Motor neuron (in vitro differentiated cells): Measurements from ENCODE around the gene CAMTA1. TPM values are rescaled to one million over a fixed set of nuclear protein-coding genes. Genes with fewer than 3 reads are reported as not detected.
A peak's percentile ranks its signal among the peaks of the same experiment; 100 is the strongest.

Source experiments
- ATAC-seq, 8 experiments: fragments of 200-7000 bp; cut with Tn5 transposase; replicated peaks in 6 of 8; 2 replicates each; pipeline ENCODE4 v1.8.0; 2021; ENCODE audit warnings: mild to moderate bottlenecking in 8 of 8, moderate library complexity in 8 of 8
- H3K27ac ChIP-seq, 2 donors: fragments of 250-450 bp; sonication (Bioruptor Pico); 2 replicates each; pipeline ENCODE4 v1.9.0; 2021; ENCODE audit warnings: antibody characterized with exemption in 2 of 2, mild to moderate bottlenecking in 2 of 2, moderate library complexity in 1 of 2
- H3K4me1 ChIP-seq, 2 donors: fragments of 250-450 bp; sonication (Bioruptor Pico); replicated peaks in 1 of 2; 2 replicates each; pipeline ENCODE4 v1.6.1; 2021; ENCODE audit warnings: antibody characterized with exemption in 2 of 2, mild to moderate bottlenecking in 2 of 2, moderate library complexity in 1 of 2
- H3K4me3 ChIP-seq, 5 donors: fragments of 250-450 bp; sonication (Bioruptor Pico); 2 replicates each; pipeline ENCODE4 v1.9.0; 2021; ENCODE audit warnings: antibody characterized with exemption in 5 of 5, mild to moderate bottlenecking in 5 of 5, moderate library complexity in 4 of 5
- WGBS, 10 experiments: fragments of 450-650 bp; shearing (Covaris generic); methylation state at CpG; one replicate each; pipeline ENCODE4 v1.0.0; 2022; 5-methylcytosine and 5-hydroxymethylcytosine counted together
- in situ Hi-C, 9 experiments: fragments of 400-800 bp; cut with MboI; loops; one replicate each; pipeline ENCODE4 v1.15.0; 2021; ENCODE audit warnings: low sequenced_read_pairs in 9 of 9, low pct_unique_long_range_greater_than_20kb in 2 of 9; ENCODE audit not compliant: unreplicated experiment in 9 of 9
- total RNA-seq, 8 experiments: library from RNA; unstranded; fragments of 300-600 nt; gene quantifications; 2 replicates each; pipeline versions ENCODE4 v1.2.3 to v1.2.4, GENCODE V29; 2022

Gene CAMTA1
- total RNA-seq, 8 experiments from 2014 or later, result 38.5 to 145 (median 77.6) TPM

- Histone ChIP-seq H3K27ac (no peak overlapping the region), H3K4me1 (peaks cover 0 to 8% of the 10 kb centered on the region in 2 donors), H3K4me3 (no peak overlapping the region)
- ATAC-seq, result no peak
- WGBS, 10 experiments, result 75 to 80% methylated on average over 1 to 5 of the region's 9 CpGs; no CpG with 5 or more reads in 8 of the 10 experiments
- in situ Hi-C loops, result no loop called here
Observed at GRCh38 chr1:6942990-6943389, 157.7 kb downstream of the CAMTA1 start.

DNA sequence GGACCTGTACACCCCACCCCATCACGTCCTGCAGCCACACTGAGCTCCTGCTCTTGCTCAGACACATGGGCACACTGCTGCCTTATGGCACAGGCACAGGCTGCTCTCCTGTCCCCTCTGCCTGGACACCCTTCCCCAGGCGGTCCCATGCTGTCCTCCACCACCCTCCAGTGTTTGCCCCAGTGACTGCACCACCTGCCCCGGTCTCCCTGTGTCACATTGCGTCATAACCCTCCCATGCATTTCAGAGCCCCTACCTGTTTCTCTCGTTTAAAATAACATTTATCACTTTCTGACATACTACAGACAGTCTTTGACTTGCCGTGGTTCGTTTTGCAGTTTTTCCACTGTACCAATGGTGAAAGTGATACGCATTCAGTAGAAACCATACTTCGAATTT lies 159.2 kb downstream of the CAMTA1 start:
- no peak for ATAC-seq

GRCh38 chr1:6947952-6948351 lies 162.7 kb downstream of the CAMTA1 start:
- Histone ChIP-seq H3K4me1 (peaks cover 0 to 11% of the 10 kb centered on the region in 2 donors), H3K4me3 (no peak overlapping the region), H3K27ac (no peak overlapping the region)
- in situ Hi-C loops, result no loop called here
- WGBS, 10 experiments, result 25 to 100% (median 90%) methylated on average over 1 to 2 of the region's 2 CpGs
- no peak for ATAC-seq

More for the DNA sequence above, 159.2 kb downstream of the CAMTA1 start:
- Histone ChIP-seq H3K27ac (no peak overlapping the region), H3K4me1 (peaks cover 0 to 7% of the 10 kb centered on the region in 2 donors), H3K4me3 (no peak overlapping the region)
- WGBS, 10 experiments, result 43 to 89% (median 78%) methylated on average over 3 to 9 of the region's 9 CpGs
- in situ Hi-C loops, result no loop called here

DNA sequence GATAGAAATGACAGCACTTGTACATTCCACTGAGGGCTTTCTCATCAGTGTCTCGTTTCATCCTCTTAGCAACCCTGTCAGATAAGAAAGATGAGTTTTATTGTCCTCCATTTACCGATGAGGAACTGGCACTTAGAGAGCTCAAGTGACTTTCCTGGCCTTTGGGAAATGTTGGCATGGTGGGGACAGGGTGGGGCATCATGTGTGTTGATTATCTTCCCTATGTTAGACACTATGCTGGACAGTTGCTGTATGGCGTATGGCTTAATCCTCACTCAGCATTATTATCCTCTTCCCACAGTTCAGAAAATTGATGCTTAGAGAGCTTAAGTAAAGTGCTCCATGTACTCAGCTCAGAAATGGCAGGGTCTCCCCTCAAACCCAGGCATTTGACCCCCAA lies 163.2 kb downstream of the CAMTA1 start:
- in situ Hi-C loops, result no loop called here
- Histone ChIP-seq H3K27ac (no peak overlapping the region), H3K4me3 (no peak overlapping the region), H3K4me1 (peaks cover 2 to 15% of the 10 kb centered on the region in 2 donors)
- WGBS, 10 experiments, result 10 to 100% (median 67%) methylated on average over 1 to 3 of the region's 3 CpGs
- peak in 1 of 8 experiments; percentile 15 for ATAC-seq

GRCh38 chr1:6948861-6949260 lies 163.6 kb downstream of the CAMTA1 start:
- Histone ChIP-seq H3K4me1 (peaks cover 6 to 19% of the 10 kb centered on the region in 2 donors), H3K27ac (peak overlapping the region in 1 of 2 donors; percentile 7), H3K4me3 (no peak overlapping the region)
- 68 to 100% (median 78%) methylated on average over 1 to 4 of the region's 4 CpGs; no CpG with 5 or more reads in 3 of the 10 experiments for WGBS, 10 experiments
- in situ Hi-C loops, result no loop called here
- no peak for ATAC-seq

DNA sequence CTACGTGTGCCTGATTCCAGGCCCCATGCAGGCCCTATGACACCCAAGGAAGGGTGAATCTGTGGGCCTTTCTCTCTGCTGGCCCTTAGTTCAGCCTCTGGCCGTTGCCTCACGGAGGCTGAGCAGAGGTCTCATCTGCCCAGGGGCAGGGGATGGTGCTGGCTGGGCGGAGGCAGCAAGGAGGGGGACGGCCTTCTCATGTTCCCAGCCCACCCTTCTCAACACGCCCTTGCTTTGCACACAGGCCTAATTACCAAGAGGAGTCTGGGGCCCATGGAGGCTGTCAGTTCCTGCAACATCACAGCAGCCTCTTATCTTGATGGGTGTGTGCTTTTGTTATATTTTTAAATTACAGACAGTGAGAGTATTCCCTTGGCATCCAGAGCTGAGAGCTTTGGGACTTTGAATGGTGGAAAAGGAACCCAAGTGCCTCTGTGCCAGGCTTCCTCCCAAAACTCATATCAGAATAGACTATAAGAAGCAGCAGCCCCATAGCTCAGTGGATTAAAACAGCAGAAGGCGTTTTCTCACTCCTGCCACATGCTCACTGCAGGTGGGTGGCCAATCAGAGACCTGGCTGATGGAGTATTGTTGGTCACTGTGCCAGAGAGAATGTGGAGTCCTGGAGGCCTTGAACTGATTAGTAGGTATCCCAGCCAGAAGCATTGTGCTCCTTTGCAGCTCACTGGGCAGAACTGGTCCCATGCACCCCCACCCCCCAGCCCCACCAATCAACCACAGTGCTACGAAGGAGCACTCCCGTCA lies 164.9 kb downstream of the CAMTA1 start:
- in situ Hi-C loops, result no loop called here
- Histone ChIP-seq H3K4me1 (peaks cover 20 to 32% of the 10 kb centered on the region in 2 donors), H3K27ac (no peak overlapping the region), H3K4me3 (no peak overlapping the region)
- ATAC-seq, result peak in 6 of 8 experiments; percentile 11 to 49 (median 24)
- 0 to 85% (median 74%) methylated on average over 1 to 3 of the region's 9 CpGs; no CpG with 5 or more reads in 6 of the 10 experiments for WGBS, 10 experiments

DNA sequence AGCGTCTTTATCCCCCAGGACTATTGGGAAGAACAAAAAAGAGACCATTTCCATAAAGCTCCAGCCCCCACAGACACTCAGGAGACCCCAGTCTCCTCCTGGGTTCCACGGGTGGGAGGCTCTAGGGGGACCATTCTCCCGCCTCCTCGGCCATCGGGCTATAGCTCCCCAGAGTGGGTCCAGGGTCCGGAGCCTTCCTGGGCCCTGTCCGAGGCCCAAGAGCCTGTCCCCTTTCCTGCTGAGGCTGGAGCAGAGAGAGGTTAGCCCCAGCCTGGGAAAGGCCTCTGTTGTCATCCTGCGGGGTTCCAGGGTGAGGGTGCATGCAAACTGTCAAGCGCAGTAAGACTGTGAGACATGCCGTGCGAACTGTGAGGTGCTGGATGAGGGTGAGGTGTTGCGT lies 166.3 kb downstream of the CAMTA1 start:
- WGBS, 10 experiments, result 61 to 100% (median 87%) methylated on average over 1 to 9 of the region's 12 CpGs; no CpG with 5 or more reads in 3 of the 10 experiments
- in situ Hi-C loops, result no loop called here
- Histone ChIP-seq H3K4me3 (no peak overlapping the region), H3K4me1 (peaks cover 33 to 46% of the 10 kb centered on the region in 2 donors), H3K27ac (no peak overlapping the region)
- no peak for ATAC-seq

DNA sequence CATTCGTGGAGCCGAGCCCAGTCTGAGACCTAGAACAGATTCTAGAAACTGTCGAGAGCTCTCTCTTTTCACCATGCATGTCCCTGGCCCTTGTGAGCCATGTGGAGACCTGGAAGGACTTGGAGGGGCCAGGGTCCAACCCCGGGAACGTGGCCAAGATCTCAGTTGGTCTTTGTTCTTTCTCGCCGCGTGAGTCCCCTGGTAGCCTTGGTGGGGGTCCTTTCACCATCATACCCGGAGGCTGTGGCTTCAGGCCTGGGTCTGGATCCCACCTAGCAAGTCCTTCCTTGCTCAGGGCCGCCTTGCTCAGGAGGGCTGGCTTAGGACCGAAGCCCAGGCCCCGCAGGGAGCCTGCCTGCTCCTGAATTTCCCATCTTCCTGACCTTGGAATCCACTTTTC lies 168.0 kb downstream of the CAMTA1 start:
- Histone ChIP-seq H3K4me1 (peaks cover 50 to 61% of the 10 kb centered on the region in 2 donors), H3K27ac (peak overlapping the region in 1 of 2 donors; percentile 17), H3K4me3 (no peak overlapping the region)
- WGBS, 10 experiments, result 50 to 88% (median 78%) methylated on average over 2 to 10 of the region's 12 CpGs; no CpG with 5 or more reads in 4 of the 10 experiments
- in situ Hi-C loops, result no loop called here
- ATAC-seq, result no peak

DNA sequence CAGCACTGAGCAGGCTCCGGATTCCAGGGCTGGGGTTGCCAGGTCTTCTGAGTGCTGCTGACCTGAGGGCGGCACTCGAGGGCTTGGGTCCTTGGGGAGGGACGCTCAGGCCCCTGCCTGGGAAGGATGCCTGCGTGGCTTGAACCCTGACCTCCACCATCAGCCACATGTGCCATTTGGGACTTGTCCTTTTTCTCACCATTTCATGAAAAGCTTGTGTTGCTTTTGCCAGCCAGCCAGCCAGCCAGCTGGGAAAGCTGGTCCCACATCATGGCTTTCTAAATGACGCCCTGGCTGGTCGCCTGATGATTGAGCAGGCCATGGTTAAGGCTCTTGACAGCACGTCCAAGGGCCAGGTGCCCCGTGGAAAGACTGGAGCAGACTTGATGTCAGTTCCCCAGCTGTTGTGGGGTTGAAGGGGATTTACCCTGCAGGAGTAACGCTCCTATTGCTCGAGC lies 168.7 kb downstream of the CAMTA1 start:
- in situ Hi-C loops, result no loop called here
- Histone ChIP-seq H3K4me3 (no peak overlapping the region), H3K27ac (no peak overlapping the region), H3K4me1 (peaks cover 57 to 63% of the 10 kb centered on the region in 2 donors)
- 0 to 100% (median 64%) methylated on average over 1 to 5 of the region's 11 CpGs for WGBS, 10 experiments
- no peak for ATAC-seq

- H3K4me3 ChIP-seq, result no peak overlapping the region
- H3K27ac ChIP-seq, result peak overlapping the region; percentile 28 to 59
- ATAC-seq, result peak in 5 of 8 experiments; percentile 15 to 41 (median 18)
- WGBS, 10 experiments, result 33 to 82% (median 59%) methylated on average over 1 to 13 of the region's 15 CpGs; no CpG with 5 or more reads in 3 of the 10 experiments
- peaks cover 64 to 68% of the 10 kb centered on the region in 2 donors for H3K4me1 ChIP-seq
- in situ Hi-C loops, result no loop called here
Observed at GRCh38 chr1:6954591-6954990, 169.3 kb downstream of the CAMTA1 start.

DNA sequence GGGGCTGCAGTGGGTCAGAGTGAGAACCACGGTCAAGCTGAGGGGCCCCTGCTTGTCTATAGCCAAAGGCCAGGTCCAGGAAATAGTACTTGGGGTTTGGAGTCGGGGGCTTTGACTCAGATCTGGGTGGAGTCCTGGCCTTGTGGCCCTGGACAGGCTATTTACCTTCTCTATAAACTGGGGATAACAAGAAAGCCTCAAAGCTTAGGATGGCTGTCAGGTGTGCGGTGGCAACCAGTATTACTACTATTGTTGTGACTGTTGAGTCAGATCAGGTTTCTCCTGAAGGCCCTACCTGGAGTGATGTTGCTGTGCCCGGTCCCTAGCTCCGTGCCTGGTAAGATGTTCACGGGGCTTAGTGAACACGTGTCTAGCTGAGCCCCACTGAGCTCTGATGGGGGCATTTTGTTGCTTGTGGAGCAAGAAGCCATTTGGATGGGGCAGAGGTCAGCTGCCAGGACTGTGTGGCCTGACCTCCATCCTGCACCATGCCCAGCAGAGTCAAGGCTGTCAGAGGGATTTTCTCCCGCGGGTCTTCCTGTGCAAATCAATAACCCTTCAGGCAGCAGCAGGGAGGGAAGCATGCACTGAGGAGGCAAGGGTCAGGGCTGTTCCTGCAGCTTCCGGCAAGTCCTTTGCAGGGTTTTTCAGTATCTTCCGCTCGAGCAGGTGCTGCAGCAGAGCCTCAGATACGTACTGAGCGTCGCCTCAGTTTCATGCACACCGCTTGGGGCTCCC lies 170.3 kb downstream of the CAMTA1 start:
- ATAC-seq, result peak in 5 of 8 experiments; percentile 2 to 34 (median 21)
- Histone ChIP-seq H3K27ac (peak overlapping the region; percentile 28 to 59), H3K4me3 (no peak overlapping the region), H3K4me1 (peaks cover 68 to 69% of the 10 kb centered on the region in 2 donors)
- WGBS, 10 experiments, result 66 to 100% (median 75%) methylated on average over 1 to 13 of the region's 16 CpGs; no CpG with 5 or more reads in 5 of the 10 experiments
- in situ Hi-C loops, result no loop called here

GRCh38 chr1:6956488-6957159 lies 171.4 kb downstream of the CAMTA1 start:
- peak in 5 of 8 experiments; percentile 23 to 50 (median 31) for ATAC-seq
- 17 to 83% (median 45%) methylated on average over 1 to 11 of the region's 11 CpGs; no CpG with 5 or more reads in 2 of the 10 experiments for WGBS, 10 experiments
- in situ Hi-C loops, result no loop called here
- H3K4me3 ChIP-seq, result no peak overlapping the region
- H3K4me1 ChIP-seq, result peaks cover 79 to 80% of the 10 kb centered on the region in 2 donors
- H3K27ac ChIP-seq, result peak overlapping the region; percentile 4 to 59
